ENCODE measurements around the gene ACTR1A.

The ACTR1A gene

GRCh38 chr10:102452672-102453340 is 49.7 kb downstream of the ACTR1A start:
- peak; percentile 51 for DNase-seq

GRCh38 chr10:102451105-102451969 is 51.2 kb downstream of the ACTR1A start, which contains the start of gene C10orf95:
TSS of gene C10orf95 (minus strand) at chr10:102451543. CDS start at chr10:102451093, 450 bp downstream.
- DNase-seq, result no peak

DNA sequence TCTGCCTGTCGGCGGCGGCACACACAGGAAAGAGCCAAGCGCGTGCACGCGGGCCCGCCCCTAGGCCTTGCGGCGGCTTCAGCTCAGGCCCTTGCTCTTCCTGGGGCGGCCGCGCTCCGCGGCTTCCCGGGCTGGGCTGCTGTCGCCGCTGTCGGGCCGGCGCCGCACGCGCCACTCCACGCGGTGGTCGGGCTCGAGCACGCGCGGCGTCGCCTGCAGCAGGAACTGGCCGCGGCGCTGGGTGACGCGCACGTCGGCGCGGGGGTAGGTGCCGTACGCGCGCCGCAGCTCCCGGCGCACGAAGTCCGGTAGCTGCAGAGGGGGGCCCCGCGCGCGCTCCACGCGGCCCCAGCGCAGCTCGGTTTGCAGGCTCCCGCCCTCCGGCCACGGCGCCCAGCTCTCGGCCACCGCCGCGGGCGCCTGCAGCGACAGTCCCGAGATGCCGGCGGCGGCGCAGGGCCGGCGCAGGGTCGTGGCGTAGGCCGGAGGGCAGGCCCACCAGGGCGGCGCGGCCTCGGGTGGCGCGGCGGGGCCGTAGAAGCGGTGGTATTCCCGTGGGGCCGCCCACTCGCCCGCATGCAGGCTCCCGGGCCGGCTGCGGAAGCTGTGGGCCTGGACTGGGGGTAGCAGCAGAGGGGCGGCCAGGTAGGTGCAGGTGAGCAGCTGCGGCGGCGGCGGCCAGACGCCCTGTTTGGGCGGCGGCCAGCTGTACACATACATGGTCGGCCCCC is 52.0 kb downstream of the ACTR1A start:
- peak; percentile 86 for DNase-seq

- no peak for DNase-seq
Measured at GRCh38 chr10:102450124-102450373, 52.5 kb downstream of the ACTR1A start.

DNA sequence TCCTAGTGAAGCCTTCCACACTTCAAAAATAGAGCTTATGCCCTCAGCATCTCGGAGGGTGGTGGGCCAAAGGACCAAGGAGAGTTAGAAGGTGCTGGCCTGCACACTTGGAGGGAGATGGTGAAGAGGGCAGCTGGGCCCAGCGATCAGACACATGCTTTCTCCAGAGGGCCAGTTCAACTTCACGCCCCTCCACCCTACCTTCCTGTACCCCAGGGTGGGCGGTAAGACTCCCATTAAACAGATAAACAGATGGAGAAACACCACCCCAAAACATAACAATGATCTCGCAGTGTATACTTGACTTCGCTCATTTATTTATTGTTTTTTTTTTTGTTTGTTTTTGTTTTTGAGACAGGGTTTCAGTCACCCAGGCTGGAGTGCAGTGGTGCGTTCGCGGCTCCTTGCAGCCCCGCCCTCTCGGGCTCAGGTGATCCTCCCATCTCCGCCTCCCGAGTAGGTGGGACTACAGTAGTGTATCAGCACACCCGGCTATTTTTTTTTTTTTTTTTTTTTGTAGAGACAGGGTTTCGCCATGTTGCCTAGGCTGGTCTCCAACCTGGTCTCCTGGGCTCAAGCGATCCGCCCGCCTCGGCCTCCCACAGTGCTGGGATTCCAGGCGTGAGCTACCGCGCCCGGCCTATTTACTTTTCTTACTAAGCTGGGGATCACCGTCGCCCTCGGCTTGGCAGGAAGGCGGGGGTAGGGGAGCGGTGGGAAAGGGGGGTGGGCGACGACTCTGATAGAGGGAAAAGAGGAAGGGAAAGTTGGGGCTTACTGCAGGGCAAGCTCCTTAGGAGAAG is 53.0 kb downstream of the ACTR1A start:
- peak; percentile 91 for DNase-seq

DNA sequence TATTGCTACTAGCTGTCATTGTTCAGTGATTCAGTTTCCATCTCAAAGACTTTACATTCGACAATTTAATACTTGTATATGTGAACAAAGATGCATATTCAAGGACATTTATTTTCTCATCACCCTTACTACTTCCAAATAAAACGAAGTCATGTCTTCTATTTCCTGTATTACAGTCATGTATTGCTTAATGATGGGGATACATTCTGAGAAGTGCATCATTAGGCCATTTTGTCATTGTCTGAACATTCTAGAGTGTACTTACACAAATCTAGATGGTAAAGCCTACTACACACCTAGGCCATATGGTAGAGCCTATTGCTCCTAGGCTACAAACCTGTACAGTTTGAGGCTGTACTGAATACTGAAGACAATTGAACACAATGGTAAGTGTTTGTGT is 57.7 kb downstream of the ACTR1A start:
- DNase-seq, result no peak

GRCh38 chr10:102438374-102438773 is 64.1 kb downstream of the ACTR1A start:
- DNase-seq, result no peak

- DNase-seq, result no peak
Measured at GRCh38 chr10:102437515-102437914, 65.0 kb downstream of the ACTR1A start.

GRCh38 chr10:102436312-102436711 is 66.2 kb downstream of the ACTR1A start:
- no peak for DNase-seq

DNA sequence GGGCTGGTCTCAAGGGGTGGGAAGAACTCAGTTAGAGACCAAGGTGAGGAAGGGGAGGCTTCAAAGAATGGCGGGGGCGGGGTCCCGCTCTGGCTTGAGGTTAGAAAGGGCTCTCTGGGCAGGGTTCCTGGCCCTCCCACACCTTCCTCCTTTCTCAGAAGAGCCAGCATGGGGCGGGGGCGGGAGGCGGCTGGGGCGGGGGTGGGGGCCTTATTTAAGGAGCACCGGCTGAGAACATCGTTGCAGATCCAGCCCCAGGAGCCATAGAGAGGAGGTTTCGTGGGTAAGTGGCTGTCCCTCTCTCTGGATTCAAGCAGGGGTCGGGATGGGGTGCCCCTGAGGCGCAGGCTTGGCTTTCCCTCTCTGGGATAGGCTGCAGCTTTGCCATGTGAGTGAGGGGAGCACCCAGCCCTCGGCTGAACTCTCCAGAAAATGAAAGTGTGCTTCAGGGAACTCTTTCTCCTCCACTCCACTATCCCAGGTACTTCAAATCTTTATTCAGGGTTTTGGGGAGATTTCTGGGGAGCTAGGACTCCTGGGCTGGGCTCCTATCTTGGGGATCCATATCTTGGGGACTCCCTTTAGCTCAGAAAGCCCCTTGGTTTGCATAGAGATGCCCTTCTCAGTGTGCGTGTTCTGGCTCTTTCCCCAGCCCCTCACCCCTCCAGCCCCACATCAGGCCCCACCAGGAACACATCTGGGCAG is 66.8 kb downstream of the ACTR1A start:
- no peak for DNase-seq

DNA sequence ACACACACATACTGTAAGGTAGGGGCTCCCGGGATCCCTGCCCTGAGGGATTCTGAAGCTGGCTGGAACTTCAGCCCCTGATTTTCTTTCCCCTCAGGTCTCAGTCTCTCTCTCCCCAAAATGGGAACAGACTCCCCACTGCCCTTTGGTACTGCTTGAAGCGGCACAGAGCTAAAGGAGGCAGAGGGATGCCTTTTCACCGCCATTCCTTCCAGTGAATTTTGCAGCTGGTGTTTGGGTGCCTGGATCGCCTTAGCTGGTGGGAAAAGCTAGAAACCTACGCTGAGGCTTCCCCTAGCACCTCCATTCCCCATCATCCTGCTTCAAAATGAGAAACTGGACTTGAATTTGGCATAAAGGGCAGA is 67.4 kb downstream of the ACTR1A start:
- DNase-seq, result no peak

DNA sequence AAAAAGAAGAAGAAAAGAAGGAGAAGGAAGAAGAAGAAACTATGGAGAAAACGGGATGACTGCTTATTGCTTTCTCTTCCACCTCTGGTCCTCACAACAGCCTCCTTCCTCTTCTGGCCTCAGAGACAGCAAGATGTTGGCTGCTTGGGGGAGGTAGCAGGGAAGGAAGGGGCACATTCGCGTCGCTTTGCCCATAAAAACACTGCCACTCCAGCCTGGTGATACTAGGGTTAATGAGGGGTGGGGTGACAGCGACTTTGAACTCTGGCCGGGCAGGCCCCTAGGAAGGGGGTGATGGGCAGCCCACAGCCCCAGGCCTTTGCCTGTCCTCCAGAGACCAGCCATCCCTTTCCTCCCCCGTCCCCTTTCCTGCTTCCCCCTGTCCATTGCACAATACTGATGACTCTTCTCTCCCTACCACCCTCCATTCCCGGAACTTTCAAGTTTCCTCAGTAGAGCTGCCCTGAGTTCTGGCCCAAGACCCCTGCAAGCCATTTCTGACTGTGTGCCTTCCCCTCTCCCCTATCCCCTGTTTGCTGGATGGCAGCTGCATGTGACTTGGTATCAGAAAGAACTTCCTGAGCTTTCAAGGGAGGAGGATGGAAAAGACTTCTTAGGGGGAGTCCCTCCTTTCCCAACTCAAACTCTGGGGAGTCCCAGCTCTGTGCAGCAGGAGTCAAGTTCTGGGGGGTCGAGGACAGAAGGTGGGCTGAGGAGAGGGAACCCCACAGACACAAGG is 67.9 kb downstream of the ACTR1A start:
- no peak for DNase-seq

DNA sequence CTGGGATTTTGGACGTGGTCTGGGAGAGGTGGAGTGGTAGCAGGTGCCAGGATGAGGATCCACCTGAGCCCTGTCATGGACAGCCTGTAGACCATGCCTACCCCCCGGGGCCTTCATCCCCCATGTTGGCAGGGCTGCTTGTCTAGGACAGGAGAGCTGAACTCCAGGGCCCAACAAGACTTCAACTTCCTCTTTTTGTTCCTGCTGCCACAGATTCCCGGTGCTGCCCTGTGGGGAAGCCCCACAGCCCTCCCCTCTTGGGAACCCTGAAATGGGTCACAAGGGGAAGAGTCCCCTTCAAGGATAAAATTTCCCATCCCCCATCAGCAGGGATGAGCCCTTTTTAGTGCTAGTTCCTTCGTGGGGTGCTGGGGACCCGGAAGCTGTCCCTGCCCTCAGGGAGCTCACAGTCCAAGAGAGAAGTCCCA is 68.9 kb downstream of the ACTR1A start:
- no peak for DNase-seq

GRCh38 chr10:102432162-102432950 is 70.2 kb downstream of the ACTR1A start, which contains the start of gene CUEDC2:
TSS of gene CUEDC2 (minus strand) at chr10:102432574. CDS start at chr10:102425188, 7,386 bp downstream.
- peak; percentile 95 for DNase-seq

DNA sequence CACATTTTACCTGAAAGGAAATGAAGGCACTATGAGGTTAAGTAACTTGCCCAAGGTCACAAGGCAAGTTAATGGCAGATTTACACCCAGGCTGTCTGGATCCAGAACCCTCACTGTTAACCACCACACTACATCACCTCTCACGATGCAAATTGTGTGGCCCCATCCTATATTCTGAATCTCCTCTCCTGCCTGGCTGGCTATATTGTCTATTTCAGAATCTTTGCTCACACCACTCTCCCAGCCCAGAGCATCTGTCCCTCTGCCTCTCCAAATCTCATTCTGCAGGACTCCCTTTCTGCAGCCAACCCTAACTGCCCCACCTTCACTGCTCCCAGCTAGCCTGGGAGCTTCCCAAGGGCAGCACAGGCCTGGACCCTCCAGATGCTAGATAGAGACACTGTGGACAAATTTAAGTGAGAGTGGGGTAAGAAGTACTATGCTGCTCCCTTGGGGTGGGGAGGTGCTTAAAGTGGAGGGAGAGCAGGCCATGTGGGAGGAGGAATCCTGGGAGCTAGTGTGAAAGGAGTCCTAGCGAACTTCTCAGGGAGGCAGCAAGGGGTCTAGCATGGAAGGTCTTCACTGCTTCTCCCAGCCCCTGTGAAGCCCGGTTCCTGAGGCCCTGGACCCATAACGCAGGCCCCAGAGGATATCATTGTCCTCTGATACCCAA is 70.9 kb downstream of the ACTR1A start:
- DNase-seq, result no peak

- no peak for DNase-seq
Measured at GRCh38 chr10:102429468-102429867, 73.0 kb downstream of the ACTR1A start.

All from activated naive CD4-positive, alpha-beta T cell treated with anti-CD3 and anti-CD28 coated beads, Interleukin-2, amount 50 U/mL, for 16 hours (primary cell).